A673 (cell line): ENCODE data around the gene COL3A1.

ENCODE experiments used
- EZH2 ChIP-seq: fragments of 200-600 bp; sonication (generic); IDR thresholded peaks from 2 replicates; pipeline ENCODE4 v1.6.1; 2017; ENCODE audit warnings: borderline replicate concordance, low read depth, mild to moderate bottlenecking, mixed read lengths, antibody characterized with exemption, low read length; ENCODE audit not compliant: poor library complexity, severe bottlenecking
- TF ChIP-seq, protein P1 (sequence below): fragments of 300-800, 200-600 bp; sonication (generic); conservative IDR thresholded peaks from 2 replicates; pipeline ENCODE4 v1.5.1; 2017; ENCODE audit warnings: low read depth, mild to moderate bottlenecking, antibody characterized with exemption, low read length, moderate library complexity, mixed read lengths

DNA sequence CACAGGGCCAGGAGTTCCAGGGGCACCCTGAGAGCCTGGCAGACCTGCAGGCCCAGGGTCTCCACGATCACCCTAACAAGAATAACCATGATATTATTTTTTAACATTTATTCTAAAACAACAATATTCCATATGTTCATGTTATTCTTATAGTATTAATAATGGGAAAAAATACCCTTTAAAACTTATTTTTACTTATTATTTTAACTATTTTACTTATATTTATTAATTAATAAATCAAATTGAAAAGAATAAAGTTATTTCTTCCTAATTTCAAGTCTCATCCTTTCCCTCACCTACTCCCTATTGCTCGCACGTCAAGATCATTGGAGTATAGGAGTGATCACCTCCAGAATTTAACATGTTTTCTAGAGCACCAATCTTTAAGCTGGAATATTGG lies 71.7 kb downstream of the COL3A1 start:
- TF ChIP-seq, protein P1, sequence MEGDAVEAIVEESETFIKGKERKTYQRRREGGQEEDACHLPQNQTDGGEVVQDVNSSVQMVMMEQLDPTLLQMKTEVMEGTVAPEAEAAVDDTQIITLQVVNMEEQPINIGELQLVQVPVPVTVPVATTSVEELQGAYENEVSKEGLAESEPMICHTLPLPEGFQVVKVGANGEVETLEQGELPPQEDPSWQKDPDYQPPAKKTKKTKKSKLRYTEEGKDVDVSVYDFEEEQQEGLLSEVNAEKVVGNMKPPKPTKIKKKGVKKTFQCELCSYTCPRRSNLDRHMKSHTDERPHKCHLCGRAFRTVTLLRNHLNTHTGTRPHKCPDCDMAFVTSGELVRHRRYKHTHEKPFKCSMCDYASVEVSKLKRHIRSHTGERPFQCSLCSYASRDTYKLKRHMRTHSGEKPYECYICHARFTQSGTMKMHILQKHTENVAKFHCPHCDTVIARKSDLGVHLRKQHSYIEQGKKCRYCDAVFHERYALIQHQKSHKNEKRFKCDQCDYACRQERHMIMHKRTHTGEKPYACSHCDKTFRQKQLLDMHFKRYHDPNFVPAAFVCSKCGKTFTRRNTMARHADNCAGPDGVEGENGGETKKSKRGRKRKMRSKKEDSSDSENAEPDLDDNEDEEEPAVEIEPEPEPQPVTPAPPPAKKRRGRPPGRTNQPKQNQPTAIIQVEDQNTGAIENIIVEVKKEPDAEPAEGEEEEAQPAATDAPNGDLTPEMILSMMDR = no peak
- TF ChIP-seq EZH2 = no peak
